ENCODE results near the gene FFAR3.

Gene FFAR3

DNA sequence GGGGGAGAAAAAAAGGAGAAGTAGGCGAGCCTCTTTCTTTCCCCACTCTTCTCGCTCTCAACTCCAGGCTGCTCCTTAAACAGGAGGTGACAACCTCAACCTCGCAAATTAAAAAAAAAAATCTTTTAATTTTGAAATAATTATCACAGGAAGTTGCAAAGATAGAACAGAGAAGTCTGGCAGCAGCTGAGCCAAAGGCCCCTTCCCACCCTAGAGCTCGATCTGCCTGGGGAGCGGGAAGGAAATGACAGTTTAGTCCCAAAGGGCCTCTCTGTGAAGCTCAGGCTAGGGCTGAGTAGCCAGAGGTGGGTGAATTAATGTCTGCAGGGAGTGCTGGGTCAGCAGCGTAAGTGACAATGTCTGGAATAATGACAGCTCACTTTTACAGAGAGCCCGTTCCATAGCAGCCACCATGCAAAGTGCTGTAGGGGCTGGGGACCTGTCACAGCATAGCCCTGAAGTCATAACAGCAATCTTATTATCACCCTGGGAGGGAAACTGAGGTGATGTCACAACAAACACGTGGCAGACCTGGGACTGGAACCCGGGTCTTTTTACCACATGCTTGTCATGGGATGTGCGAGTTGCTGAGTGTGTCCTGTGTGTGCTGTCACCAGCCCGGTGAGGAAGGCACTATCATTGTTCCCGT is 38.1 kb upstream of the FFAR3 start:
- no peak overlapping the region for H3K27ac ChIP-seq
- TF ChIP-seq ZFX (IDR thresholded peaks at IDR 0.05; ENCODE audit: borderline replicate concordance) = no peak
- TF ChIP-seq, protein P1, sequence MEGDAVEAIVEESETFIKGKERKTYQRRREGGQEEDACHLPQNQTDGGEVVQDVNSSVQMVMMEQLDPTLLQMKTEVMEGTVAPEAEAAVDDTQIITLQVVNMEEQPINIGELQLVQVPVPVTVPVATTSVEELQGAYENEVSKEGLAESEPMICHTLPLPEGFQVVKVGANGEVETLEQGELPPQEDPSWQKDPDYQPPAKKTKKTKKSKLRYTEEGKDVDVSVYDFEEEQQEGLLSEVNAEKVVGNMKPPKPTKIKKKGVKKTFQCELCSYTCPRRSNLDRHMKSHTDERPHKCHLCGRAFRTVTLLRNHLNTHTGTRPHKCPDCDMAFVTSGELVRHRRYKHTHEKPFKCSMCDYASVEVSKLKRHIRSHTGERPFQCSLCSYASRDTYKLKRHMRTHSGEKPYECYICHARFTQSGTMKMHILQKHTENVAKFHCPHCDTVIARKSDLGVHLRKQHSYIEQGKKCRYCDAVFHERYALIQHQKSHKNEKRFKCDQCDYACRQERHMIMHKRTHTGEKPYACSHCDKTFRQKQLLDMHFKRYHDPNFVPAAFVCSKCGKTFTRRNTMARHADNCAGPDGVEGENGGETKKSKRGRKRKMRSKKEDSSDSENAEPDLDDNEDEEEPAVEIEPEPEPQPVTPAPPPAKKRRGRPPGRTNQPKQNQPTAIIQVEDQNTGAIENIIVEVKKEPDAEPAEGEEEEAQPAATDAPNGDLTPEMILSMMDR (IDR thresholded peaks at IDR 0.05) = no peak

DNA sequence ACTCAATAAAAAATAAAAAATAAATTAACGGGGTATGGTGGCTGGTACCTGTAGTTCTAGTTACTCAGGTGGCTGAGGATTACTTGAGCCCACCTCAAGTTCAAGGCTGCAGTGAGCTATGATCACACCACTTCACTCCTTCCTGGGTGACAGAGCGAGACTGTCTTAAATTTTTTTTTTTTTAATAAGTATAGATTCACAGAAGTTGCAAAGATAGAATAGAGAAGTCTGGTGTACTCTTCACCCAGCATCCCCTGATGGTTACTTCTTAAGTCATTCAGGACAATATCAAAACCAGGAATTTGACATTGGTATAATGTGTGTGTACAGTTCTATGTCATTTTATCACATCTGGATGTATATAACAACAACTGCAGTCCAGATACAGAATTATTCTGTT is 37.0 kb upstream of the FFAR3 start:
- TF ChIP-seq ZFX (IDR thresholded peaks at IDR 0.05; ENCODE audit: borderline replicate concordance) = no peak
- TF ChIP-seq, protein P1 (IDR thresholded peaks at IDR 0.05) = no peak
- H3K27ac ChIP-seq = no peak overlapping the region

DNA sequence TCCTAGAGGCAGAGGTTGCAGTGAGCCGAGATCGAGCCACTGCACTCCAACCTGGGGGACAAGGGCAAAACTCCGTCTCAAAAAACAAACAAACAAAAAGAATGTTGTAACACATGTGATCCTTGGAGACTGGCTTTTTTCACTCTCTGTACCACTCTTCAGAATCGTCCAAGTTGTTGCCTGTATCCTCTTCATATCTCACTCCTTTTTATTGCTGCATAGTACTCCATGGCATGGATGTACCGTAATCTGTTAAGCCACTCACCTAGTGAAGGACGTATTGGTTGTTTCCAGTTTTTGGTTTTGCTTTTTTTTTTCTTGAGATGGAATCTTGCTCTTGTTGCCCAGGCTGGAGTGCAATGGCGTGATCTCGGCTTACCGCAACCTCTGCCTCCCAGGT is 36.2 kb upstream of the FFAR3 start:
- no peak overlapping the region for H3K27ac ChIP-seq
- no peak for TF ChIP-seq ZFX (IDR thresholded peaks at IDR 0.05; ENCODE audit: borderline replicate concordance)
- TF ChIP-seq, protein P1 (IDR thresholded peaks at IDR 0.05) = no peak

DNA sequence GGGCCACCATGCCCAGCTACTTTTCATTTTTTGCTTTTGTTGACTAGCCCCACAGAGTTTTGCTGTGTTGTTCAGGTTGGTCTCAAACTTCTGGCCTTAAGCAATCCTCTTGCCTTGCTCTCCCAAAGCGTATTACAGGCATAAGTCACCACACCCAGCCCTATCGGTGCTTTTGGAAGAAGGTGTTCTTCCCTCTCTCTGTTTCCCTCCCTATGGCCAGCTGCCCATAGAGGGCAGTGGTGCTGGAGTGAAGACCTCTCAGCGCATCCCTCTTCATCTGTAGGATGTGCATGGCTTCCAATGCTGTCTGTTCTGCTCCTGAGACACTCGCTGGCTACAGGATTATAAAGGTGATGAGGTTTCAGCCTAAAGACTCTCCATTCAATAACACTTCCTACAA is 30.6 kb upstream of the FFAR3 start:
- TF ChIP-seq, protein P1 (IDR thresholded peaks at IDR 0.05) = peak; percentile 54
- no peak for TF ChIP-seq ZFX (IDR thresholded peaks at IDR 0.05; ENCODE audit: borderline replicate concordance)
- no peak overlapping the region for H3K27ac ChIP-seq

DNA sequence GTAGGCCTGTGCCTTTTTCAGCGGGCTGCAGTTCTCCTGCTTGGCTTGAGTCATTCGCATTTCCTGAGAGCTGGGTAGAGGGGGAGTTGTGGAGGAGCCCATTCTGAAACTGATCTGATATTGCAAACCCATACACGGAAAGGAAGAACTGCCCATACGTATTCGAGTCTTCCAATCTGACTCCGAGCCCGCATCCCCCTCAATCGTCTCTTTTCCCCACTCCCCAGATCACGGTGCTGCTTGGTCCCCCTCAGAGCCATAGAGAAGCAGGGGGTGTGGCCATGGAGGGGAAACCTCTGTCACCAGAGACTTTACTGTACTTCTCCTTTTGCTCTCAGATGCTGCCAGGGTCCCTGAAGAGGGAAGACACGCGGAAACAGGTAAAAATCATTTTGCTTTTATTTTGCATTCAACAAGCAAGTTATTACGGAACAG is 29.4 kb upstream of the FFAR3 start, which contains the start of gene CD22:
CD22 (plus strand) TSS at position 337 of the 435 bp plus-strand sequence. CDS start 2,854 bp downstream, outside the sequence.
- no peak for TF ChIP-seq ZFX (IDR thresholded peaks at IDR 0.05; ENCODE audit: borderline replicate concordance)
- TF ChIP-seq, protein P1 (IDR thresholded peaks at IDR 0.05) = no peak
- no peak within 1 kb of the TSS for H3K27ac ChIP-seq

DNA sequence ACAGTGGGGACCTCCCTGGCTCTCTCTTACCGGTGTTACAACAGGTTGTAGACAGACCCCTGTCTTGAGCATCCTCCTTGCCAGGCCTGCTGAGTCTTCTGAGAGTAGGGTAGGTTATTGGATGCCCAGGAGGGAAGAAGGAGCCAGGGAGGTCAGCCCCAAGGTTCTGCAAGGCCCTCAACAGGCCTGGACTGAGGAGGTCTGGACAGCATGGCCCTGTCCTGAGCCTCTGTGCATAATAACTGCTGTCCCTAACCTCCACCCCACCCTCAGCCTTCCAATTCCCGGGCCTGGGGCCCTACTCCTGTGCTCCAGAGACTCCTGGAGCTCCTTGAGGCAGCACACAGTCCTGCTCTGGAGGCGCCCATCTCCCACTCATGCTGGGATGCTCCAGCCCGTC is 28.9 kb upstream of the FFAR3 start:
- no peak overlapping the region for H3K27ac ChIP-seq
- TF ChIP-seq ZFX (IDR thresholded peaks at IDR 0.05; ENCODE audit: borderline replicate concordance) = no peak
- TF ChIP-seq, protein P1 (IDR thresholded peaks at IDR 0.05) = no peak

DNA sequence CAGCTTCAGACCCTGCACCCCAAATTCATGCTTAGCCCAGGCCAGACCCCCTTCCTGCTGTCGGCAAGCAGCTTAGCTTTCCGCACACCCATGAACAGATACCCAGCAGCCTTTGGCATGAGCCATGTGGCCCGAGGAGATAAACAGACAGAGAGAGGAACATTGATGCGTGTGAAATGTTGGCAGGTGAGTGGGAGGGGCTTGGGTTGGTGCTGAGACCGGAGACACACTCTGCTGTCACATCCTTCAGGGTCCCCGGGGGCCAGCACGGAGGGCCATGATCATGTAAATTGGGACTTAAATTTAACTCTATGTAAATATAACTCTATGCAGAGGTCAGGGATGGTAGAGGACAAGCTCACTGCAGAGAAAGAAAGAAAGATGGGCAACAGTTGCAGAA is 27.8 kb upstream of the FFAR3 start:
- no peak for TF ChIP-seq ZFX (IDR thresholded peaks at IDR 0.05; ENCODE audit: borderline replicate concordance)
- TF ChIP-seq, protein P1 (IDR thresholded peaks at IDR 0.05) = no peak
- H3K27ac ChIP-seq = no peak overlapping the region
